Fibroblast of skin of left biceps (primary cell): ENCODE results near the gene PATL2.
"Not testable (repeated sequence)": the region's sequence is repeated elsewhere in the genome, so short reads cannot be mapped to it uniquely, and the experiment has no call there.

Experiments used
- DNase-seq, 2 experiments: peaks; one replicate each; pipeline ENCODE4 v3.0.0-alpha.2; 2013; ENCODE audit warnings: low read depth in 2 of 2

PATL2 gene

GRCh38 chr15:44690245-44690644, 20.9 kb downstream of the PATL2 start:
- not testable (repeated sequence) for DNase-seq

- not testable (repeated sequence) for DNase-seq
These were observed 21.8 kb downstream of the PATL2 start for GRCh38 chr15:44689318-44689717.

DNA sequence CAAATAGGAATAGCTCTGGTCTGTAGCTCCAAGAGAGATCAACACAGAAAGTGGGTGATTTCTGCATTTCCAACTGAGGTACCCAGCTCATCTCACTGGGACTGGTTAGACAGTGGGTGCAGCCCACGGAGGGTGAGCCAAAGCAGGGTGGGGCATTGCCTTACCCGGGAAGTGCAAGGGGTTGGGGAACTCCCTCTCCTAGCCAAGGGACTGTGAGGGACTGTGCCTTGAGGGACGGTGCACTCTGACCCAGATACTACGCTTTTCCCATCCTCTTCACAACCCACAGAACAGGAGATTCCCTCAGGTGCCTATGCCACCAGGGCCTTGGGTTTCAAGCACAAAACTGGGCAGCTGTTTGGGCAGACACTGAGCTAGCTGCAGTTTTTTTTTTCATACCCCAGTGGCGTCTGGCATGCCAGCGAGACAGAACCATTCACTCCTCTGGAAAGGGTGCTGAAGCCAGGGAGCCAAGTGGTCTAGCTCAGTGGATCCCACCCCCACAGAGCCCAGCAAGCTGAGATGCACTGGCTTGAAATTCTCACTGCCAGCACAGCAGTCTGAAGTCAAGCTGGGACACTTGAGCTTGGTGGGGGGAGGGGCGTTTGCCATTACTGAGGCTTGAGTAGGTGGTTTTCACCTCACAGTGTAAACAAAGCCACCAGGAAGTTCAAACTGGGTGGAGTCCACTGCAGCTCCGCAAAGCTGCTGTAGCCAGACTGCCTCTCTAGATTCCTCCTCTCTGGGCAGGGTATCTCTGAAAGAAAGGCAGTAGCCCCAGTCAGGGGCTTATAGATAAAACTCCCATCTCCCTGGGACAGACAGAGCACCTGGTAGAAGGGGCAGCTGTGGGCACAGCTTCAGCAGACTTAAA, 28.1 kb downstream of the PATL2 start:
- not testable (repeated sequence) for DNase-seq

DNA sequence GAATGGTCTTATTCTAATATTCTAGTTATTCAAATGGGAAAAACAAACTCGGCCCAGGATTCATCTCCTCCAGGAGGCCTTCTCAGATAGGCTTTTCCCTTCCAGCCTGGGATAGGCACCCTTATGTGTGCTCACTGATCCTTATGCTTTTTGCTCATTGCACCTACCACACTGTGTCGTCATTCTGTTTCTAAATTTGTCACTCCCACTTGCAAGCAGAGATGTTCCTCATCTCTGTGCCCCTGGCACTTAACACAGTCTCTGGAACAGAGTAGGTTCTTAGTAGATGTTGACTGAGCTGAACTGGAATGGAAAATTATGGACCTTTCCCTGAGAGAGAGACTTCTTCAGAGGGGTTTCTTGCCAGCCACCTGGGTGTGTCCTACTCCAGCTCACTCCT, 28.9 kb downstream of the PATL2 start:
- no peak for DNase-seq

DNA sequence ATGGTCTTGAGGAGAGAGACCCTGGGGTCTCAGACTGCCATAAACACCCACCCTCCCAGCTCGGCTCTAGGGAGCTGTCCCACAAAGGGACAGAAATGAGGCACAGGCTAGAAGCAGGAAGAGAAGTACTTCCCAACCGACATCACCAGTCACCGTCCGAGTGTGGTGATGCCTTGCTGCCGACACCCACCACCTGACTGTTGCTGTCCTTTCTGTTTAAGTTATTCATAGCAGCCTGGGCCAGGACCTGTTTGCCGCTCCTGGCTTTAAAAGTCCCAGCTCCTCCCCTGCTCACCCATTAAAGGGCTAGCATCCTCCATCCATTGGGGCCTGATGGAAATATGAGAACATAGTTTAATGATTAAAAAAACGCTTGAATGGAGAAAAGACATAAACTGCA, 34.4 kb downstream of the PATL2 start:
- DNase-seq: no peak

DNA sequence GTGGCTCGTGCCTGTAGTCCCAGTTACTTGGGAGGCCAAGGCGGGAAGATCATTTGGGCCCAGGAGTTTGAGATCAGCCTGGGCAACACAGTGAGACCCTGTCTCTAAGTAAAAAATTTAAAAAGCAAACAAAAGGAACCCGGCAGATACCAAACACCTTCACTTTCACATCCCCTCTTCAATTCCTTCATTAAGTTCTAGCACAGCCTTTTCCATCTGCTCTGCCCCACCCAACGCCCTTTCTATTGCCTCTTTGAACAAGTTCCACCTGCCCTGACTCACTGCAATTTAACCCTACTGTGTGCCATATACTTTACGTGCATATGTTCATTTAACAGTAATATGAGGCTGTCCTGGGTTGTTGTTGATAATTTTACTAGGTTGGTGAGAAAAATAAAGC, 35.2 kb downstream of the PATL2 start:
- no peak for DNase-seq

DNA sequence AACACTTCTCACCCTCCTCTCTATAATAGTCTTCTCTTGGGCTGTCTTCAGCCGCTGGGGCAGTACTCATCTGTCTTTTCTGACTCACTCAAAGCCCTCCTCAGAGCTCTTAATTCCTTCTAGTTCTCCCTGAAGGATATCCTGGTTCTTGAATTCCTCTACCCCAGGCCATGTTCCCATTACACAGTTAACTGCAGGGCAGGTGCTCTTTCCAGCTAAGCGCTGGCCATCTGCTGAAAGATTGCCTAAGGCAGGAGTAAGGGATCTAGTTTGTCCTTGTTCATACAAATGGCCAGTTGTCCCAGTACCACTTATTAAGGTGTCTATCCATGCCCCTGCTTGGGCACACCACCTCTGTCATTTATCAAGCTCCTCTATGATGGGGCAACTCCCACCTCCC, 37.5 kb downstream of the PATL2 start:
- DNase-seq: no peak

DNA sequence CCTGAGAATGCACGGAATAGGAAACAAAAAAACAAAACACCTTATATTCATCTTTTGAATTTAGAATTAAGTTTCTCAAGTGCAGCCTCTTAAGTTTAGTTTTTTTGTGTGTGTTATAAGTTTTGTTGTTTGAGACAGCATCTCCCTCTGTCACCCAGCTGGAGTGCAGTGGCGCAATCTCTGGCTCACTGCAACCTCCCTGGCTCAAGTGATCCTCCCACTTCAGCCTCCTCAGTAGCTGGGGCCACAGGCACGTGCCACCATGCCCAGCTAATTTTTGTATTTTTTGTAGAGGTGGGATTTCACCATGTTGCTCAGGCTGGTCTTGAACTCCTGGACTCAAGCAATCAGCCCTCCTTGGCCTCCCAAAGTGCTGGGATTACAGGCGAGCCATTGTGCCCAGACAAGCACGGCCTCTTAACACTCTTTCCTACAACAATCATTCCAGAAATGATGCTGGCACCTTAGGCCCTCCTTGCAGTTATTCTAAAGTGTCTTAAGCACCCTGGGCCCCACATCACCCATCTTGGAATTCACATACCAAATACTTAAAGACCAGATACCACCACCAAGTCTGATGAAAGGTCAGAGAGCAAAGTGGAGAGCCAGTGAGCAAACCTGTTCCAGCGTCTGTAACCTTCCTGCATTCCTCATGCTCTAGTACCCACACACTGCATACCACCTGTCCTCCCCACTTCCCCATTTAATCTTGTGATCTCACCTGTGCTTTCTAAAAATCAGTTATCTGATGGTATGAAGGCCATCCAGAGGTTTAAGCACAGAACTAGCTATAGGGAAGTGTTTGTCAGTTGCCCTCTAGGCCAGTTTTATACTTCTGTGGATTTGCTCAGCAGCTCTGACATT, 40.8 kb downstream of the PATL2 start:
- DNase-seq: no peak

GRCh38 chr15:44668921-44669320, 42.2 kb downstream of the PATL2 start:
- DNase-seq: no peak

DNA sequence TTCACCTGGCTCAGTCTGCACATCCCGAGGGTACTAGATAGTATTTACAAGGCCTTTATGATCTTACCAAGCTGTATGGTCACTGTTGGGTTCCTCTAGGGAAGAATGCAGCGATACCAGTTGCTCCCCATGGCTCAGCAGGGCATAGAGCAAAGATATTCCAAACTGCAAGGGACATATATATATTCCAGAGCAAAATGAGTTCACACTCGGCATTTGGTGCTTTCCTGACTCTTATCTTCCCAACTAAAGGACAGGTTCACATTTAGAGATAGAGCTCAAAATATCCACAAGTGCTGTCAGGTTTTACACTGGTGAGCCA, 44.1 kb downstream of the PATL2 start:
- no peak for DNase-seq

GRCh38 chr15:44666210-44667038, 44.7 kb downstream of the PATL2 start:
- DNase-seq: no peak

DNA sequence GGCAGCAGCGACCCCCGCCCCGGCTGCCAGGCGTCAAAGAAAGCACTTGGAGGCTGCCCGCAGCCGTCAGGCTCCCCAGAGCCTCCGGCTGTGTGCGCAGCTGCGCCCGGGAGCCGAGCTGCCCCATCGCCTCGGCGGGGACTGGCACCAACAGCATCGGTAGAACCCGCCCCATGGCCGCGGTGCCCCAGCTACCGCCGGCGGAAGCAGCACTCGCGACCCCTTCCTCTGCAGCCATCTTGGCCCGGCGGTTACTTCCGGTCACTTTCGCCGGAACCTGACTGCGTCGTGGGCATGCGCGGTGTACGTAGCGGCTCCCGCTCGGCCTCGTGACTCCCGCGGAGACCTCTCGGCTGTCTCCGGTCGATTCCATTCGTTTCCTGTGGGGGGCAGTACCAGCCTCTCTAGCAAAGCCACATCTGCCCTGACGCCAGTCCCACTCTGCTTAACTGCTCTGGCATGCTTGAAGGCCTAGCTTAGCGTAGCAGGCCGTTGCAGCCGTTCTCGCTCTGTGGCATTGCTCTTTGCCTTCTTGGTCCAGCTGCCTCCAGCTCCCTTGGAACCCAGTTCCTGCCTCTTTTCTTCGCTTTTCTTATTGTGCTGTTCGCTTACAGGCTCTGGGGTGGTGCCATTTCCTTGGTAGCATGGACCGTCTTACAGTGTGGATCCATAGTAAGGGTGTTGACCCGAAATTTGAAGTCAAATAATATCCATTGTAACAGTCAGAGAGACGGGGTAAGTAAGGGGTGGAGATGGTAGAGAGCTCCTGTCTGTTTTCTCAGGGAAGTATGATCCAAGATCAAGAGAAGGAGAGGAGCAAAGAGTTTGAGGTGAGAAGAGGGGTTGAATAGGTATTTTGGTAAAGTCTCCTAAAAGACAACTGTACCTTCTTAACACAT, 47.5 kb downstream of the PATL2 start, which contains the start of gene SPG11:
Gene SPG11, minus strand, starts transcription at position 253 of the 899 bp plus-strand sequence. Its CDS starts 15 bp downstream, at position 238.
- peak; percentile 92 for DNase-seq

GRCh38 chr15:44662478-44663409, 48.4 kb downstream of the PATL2 start:
- no peak for DNase-seq

DNA sequence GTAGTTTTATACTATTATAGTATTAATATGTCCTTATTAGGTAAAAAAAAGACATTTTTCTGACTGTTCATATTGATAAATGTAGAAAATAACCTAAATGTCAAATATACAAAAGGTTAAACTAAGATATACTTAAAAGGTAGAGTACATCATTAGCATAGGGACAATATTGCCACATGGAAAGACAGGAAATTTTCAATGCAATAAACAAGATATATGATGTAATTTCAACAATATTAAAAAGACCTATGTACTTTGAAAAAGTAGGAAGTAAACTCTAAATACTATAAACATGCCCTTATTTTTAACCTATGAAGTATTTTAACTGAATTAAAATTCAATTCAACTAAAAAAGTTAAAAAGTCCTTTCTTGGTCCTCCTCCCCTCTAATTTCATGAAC, 49.5 kb downstream of the PATL2 start:
- no peak for DNase-seq

DNA sequence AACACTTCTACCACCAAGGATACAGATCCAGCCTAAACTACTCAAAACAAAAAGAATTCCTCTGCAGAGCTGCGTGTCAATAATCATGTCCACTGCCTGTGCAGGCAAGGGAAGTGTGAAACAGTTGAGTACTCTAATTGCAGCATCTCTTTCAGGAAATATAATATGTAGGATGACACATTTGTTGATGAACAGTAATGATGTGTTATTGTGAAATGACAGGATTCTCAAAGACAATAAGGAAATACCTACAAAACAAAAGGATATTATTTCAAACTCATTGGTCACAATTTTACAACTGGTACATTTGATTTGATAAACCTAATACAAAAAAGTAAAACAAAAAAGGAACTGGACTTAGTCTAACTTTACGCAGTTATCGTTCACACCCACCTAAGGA, 52.1 kb downstream of the PATL2 start:
- no peak for DNase-seq

- no peak for DNase-seq
These were observed 53.7 kb downstream of the PATL2 start for GRCh38 chr15:44657378-44657777.

DNA sequence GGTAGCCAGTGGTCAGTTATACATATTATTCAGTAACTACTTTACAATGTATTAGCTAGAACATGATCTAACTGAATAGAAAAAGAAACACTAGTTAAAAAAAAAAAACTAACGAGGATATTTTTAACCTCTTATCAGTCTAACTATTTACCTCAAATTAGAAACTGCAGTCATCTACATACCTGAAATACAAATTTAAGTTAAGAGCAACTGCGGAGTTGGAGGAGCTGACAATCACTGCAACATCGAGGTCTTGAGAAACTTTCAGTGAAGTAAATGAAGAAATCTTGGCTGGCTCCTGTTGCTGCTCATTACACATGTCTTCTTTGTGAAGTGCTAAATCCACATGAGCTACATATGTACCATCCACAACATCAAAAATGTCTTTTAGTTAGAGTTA, 54.2 kb downstream of the PATL2 start:
- no peak for DNase-seq

- no peak for DNase-seq
These were observed 54.8 kb downstream of the PATL2 start for GRCh38 chr15:44656298-44656697.

- DNase-seq: peak; percentile 34 to 48
These were observed 56.3 kb downstream of the PATL2 start for GRCh38 chr15:44654858-44655257.

GRCh38 chr15:44647637-44648036, 63.5 kb downstream of the PATL2 start:
- DNase-seq: no peak
